OCI-LY7 (cell line): Measurements from ENCODE around the gene SCAMP5.

Experiments used
- EZH2phosphoT487 ChIP-seq: fragments of 200-600 bp; sonication (generic); IDR thresholded peaks from 2 replicates; pipeline ENCODE4 v1.6.1; 2018; ENCODE audit warnings: low read depth, borderline replicate concordance, mild to moderate bottlenecking, mixed run types, antibody characterized with exemption, low read length, moderate library complexity, mixed read lengths
- TF ChIP-seq, protein P1 (sequence below): fragments of 200-600 bp; sonication (generic); conservative IDR thresholded peaks from 2 replicates; pipeline ENCODE4 v1.5.1; 2014; ENCODE audit warnings: mild to moderate bottlenecking, antibody characterized with exemption, low read length, moderate library complexity, mixed read lengths

DNA sequence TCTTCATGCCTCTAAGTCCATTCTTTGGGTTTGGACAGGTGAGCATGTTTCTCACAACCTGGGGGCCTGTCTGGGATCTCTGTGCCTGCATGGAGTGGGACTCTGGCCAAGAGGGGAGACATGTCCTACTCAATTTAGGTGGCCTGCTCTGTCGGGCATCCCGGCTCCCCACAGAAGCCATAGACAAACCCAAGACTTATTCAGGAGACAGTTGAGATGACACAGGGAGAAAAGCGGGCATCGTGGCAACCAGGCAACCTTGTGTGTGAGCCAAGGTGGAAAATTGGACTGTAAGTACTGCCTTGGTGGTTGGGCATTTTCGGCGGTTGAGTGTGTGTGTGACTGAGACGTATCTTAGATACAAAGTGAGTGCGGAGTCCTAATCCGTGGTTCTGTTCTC, 68.5 kb downstream of the SCAMP5 start:
- TF ChIP-seq, protein P1, sequence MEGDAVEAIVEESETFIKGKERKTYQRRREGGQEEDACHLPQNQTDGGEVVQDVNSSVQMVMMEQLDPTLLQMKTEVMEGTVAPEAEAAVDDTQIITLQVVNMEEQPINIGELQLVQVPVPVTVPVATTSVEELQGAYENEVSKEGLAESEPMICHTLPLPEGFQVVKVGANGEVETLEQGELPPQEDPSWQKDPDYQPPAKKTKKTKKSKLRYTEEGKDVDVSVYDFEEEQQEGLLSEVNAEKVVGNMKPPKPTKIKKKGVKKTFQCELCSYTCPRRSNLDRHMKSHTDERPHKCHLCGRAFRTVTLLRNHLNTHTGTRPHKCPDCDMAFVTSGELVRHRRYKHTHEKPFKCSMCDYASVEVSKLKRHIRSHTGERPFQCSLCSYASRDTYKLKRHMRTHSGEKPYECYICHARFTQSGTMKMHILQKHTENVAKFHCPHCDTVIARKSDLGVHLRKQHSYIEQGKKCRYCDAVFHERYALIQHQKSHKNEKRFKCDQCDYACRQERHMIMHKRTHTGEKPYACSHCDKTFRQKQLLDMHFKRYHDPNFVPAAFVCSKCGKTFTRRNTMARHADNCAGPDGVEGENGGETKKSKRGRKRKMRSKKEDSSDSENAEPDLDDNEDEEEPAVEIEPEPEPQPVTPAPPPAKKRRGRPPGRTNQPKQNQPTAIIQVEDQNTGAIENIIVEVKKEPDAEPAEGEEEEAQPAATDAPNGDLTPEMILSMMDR: no peak
- TF ChIP-seq EZH2phosphoT487: no peak
